ENCODE measurements around the gene KRT39.

GRCh38 chr17:40922239-40922638 is 44.5 kb downstream of the KRT39 start:
- TF ChIP-seq CTCF (optimal IDR thresholded peaks at IDR 0.05 in 1 of 3, IDR thresholded peaks at IDR 0.05 in 1 of 3, conservative IDR thresholded peaks at IDR 0.05 in 1 of 3; ENCODE audit: extremely low read depth in 1 of 3, insufficient read depth in 2 of 3, low read length in 3 of 3) (no peak), EZH2 (IDR thresholded peaks at IDR 0.05; ENCODE audit: low read length) (no peak)
